WI38 (cell line): ENCODE results near the gene CCDC71.

Experiments
- H3K4me3 ChIP-seq: 2 replicates; pipeline ENCODE4 v1.5.1; 2011; ENCODE audit warnings: low read depth, mild to moderate bottlenecking, control low read depth, low read length
- CTCF ChIP-seq: IDR thresholded peaks from 2 replicates; pipeline ENCODE4 v1.5.1; 2012; ENCODE audit warnings: low read depth, mild to moderate bottlenecking, control low read depth, low read length

Gene CCDC71

DNA sequence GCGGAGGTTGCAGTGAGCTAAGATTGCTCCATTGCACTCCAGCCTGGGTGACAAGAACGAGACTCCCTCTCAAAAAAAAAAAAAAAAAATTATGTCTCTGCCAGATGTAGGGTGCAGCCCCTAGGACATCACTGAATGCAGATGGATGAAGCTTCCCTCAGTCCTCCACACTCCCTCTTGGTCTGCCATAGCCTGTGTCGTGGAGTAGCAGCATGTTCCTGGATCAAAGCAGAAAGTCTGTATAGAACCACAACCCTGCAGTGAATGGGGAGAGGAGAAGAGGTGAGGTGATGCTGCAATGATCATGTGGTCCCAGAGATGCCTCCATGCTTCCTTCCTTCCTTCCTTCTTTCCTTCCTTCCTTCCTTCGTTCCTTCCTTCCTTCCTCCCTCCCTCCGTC, 18.0 kb downstream of the CCDC71 start:
- no peak for TF ChIP-seq CTCF
- H3K4me3 ChIP-seq, result no peak overlapping the region

DNA sequence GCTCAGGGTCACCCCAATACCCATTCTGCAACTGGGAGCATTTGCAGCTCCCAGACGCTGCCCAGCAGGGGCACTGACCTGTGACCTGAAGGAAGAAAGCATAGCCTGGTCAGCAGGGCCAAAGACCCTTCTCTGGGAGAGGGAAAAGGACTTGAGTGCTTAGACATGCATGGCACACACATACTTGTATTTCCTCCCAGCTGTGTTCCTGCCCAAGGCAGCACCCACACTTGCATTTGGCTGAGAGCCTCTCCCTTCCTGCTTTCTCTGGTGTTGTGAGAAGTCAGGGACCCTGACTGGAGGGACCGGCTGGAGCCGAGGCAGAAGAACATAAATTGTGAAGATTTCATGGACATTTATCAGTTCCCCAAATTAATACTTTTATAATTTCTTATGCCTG, 26.1 kb downstream of the CCDC71 start:
- no peak overlapping the region for H3K4me3 ChIP-seq
- TF ChIP-seq CTCF, result no peak

DNA sequence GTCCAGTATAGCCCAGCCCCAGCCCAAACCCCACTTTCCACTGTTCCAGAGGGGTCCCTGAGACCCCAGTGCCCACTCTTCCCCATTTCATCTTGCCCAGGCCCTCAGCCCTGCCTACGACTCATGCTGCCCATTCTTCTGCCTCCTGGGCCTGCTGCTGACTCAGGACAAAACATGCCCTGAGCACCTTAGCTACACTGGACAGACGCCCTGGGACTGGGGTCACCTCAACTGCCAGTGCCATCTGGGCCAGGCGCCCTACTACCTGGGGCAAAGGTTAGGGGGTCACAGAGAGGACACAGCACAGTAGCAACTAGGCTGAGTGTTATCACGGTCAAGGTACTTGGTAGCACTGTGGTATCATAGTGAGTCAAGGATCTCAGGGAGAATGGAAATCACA, 30.6 kb downstream of the CCDC71 start:
- TF ChIP-seq CTCF, result no peak
- H3K4me3 ChIP-seq, result no peak overlapping the region

GRCh38 chr3:49134471-49135265, 31.5 kb downstream of the CCDC71 start:
- no peak overlapping the region for H3K4me3 ChIP-seq
- no peak for TF ChIP-seq CTCF

GRCh38 chr3:49133226-49133951, 32.7 kb downstream of the CCDC71 start:
- no peak for TF ChIP-seq CTCF
- peak overlapping the region; percentile 88 for H3K4me3 ChIP-seq

- H3K4me3 ChIP-seq, result peak within 1 kb of the TSS; percentile 88
- no peak for TF ChIP-seq CTCF
Observed at GRCh38 chr3:49132437-49133225, 33.5 kb downstream of the CCDC71 start, which contains the start of gene LAMB2. Gene LAMB2 (minus strand): TSS chr3:49133050. CDS start chr3:49132867, 183 bp downstream.
